ENCODE measurements around the gene SYT1.

Gene SYT1

GRCh38 chr12:79067977-79068376 is 203.4 kb downstream of the SYT1 start:
- DNase-seq = no peak

- no peak for DNase-seq
Observed at GRCh38 chr12:79069009-79069408, 204.4 kb downstream of the SYT1 start.

GRCh38 chr12:79071498-79071897 is 206.9 kb downstream of the SYT1 start:
- DNase-seq = no peak

- DNase-seq = no peak
Observed at GRCh38 chr12:79073506-79073905, 208.9 kb downstream of the SYT1 start.

GRCh38 chr12:79082595-79082994 is 218.0 kb downstream of the SYT1 start:
- DNase-seq = no peak

GRCh38 chr12:79083181-79083580 is 218.6 kb downstream of the SYT1 start:
- no peak for DNase-seq

GRCh38 chr12:79085106-79085682 is 220.6 kb downstream of the SYT1 start:
- DNase-seq = no peak

GRCh38 chr12:79086541-79087296 is 222.1 kb downstream of the SYT1 start:
- DNase-seq = no peak

- no peak for DNase-seq
Observed at GRCh38 chr12:79098530-79098929, 234.0 kb downstream of the SYT1 start.

- no peak for DNase-seq
Observed at GRCh38 chr12:79108962-79109361, 244.4 kb downstream of the SYT1 start.

- DNase-seq = no peak
Observed at GRCh38 chr12:79114896-79115295, 250.3 kb downstream of the SYT1 start.

- no peak for DNase-seq
Observed at GRCh38 chr12:79115743-79116142, 251.2 kb downstream of the SYT1 start.

- DNase-seq = no peak
Observed at GRCh38 chr12:79119796-79120195, 255.2 kb downstream of the SYT1 start.

- no peak for DNase-seq
Observed at GRCh38 chr12:79121486-79121885, 256.9 kb downstream of the SYT1 start.

- DNase-seq = no peak
Observed at GRCh38 chr12:79124385-79124784, 259.8 kb downstream of the SYT1 start.

- no peak for DNase-seq
Observed at GRCh38 chr12:79125358-79125757, 260.8 kb downstream of the SYT1 start.

GRCh38 chr12:79127271-79127751 is 262.7 kb downstream of the SYT1 start:
- no peak for DNase-seq

GRCh38 chr12:79128956-79129355 is 264.4 kb downstream of the SYT1 start:
- no peak for DNase-seq

GRCh38 chr12:79138872-79139271 is 274.3 kb downstream of the SYT1 start:
- no peak for DNase-seq

GRCh38 chr12:79140711-79141110 is 276.1 kb downstream of the SYT1 start:
- no peak for DNase-seq

GRCh38 chr12:79141776-79142175 is 277.2 kb downstream of the SYT1 start:
- DNase-seq = no peak

GRCh38 chr12:79143803-79144202 is 279.2 kb downstream of the SYT1 start:
- no peak for DNase-seq

GRCh38 chr12:79151956-79152355 is 287.4 kb downstream of the SYT1 start:
- DNase-seq = no peak

- DNase-seq = no peak
Observed at GRCh38 chr12:79155683-79156082, 291.1 kb downstream of the SYT1 start.
